GM12891 (cell line): ENCODE measurements around the gene NTRK3.
"Not testable (repeated sequence)": the region's sequence is repeated elsewhere in the genome, so short reads cannot be mapped to it uniquely, and the experiment has no call there.

ENCODE experiments used
- DNase-seq: peaks from one replicate; pipeline ENCODE4 v3.0.0; 2011; ENCODE audit warnings: low spot score; ENCODE audit not compliant: insufficient read length
- FAIRE-seq: peaks from 2 replicates; lab custom pipeline; 2011; peaks lifted over from hg19 to GRCh38; lab: Jason Lieb, UNC
- PAX5 ChIP-seq: IDR thresholded peaks from 2 replicates; pipeline ENCODE4 v1.6.1; 2011; ENCODE audit warnings: low read length, moderate library complexity, mild to moderate bottlenecking; ENCODE audit not compliant: insufficient read depth, severe bottlenecking
- POLR2A ChIP-seq: IDR thresholded peaks from 2 replicates; pipeline ENCODE4 v1.6.1; 2011; ENCODE audit warnings: low read depth, low read length, control low read depth
- POLR2AphosphoS5 ChIP-seq: IDR thresholded peaks from 2 replicates; pipeline ENCODE4 v1.6.1; 2011; ENCODE audit warnings: low read depth, low read length, control low read depth
- POU2F2 ChIP-seq: IDR thresholded peaks from 2 replicates; pipeline ENCODE4 v1.6.1; 2011; ENCODE audit warnings: low read depth, mild to moderate bottlenecking, control low read depth, low read length, moderate library complexity
- SPI1 ChIP-seq: IDR thresholded peaks from 2 replicates; pipeline ENCODE4 v1.6.1; 2011; ENCODE audit warnings: low read depth, low read length, control low read depth
- TAF1 ChIP-seq: IDR thresholded peaks from 2 replicates; pipeline ENCODE4 v1.6.1; 2011; ENCODE audit warnings: low read depth, low read length, control low read depth

NTRK3 gene

GRCh38 chr15:87851497-87851896, 405.0 kb downstream of the NTRK3 start:
- no peak for FAIRE-seq
- TF ChIP-seq SPI1 (no peak), POLR2AphosphoS5 (no peak), TAF1 (no peak), PAX5 (no peak), POU2F2 (no peak), POLR2A (no peak)
- DNase-seq: no peak

GRCh38 chr15:87850916-87851315, 405.6 kb downstream of the NTRK3 start:
- no peak for DNase-seq
- FAIRE-seq: no peak
- TF ChIP-seq SPI1: no peak
- no peak for TF ChIP-seq POU2F2
- no peak for TF ChIP-seq TAF1
- TF ChIP-seq POLR2A: no peak
- no peak for TF ChIP-seq POLR2AphosphoS5

GRCh38 chr15:87849181-87849580, 407.4 kb downstream of the NTRK3 start:
- TF ChIP-seq POLR2A (no peak), TAF1 (no peak)
- no peak for DNase-seq
- FAIRE-seq: no peak

DNA sequence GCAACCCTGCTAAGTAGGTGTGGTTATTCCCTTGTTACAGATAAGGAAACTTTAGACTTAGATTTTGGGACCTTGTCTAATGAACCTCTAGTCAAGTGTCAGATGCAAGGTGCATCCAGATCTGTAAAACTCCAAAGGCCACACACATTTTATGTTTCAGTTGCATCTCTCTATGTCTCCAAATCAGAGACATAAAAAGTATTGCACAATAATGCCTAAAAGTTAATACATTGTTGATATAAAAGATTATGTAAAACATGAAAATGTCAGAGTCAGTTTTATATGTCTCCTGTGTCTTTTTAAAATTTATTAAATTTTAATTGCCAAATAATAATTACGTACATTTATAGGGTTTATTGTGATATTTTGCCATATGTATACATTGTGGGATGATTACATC, 408.5 kb downstream of the NTRK3 start:
- TF ChIP-seq SPI1 (no peak), POLR2A (no peak), POU2F2 (no peak), POLR2AphosphoS5 (no peak), PAX5 (no peak), TAF1 (no peak)
- no peak for DNase-seq
- no peak for FAIRE-seq

DNA sequence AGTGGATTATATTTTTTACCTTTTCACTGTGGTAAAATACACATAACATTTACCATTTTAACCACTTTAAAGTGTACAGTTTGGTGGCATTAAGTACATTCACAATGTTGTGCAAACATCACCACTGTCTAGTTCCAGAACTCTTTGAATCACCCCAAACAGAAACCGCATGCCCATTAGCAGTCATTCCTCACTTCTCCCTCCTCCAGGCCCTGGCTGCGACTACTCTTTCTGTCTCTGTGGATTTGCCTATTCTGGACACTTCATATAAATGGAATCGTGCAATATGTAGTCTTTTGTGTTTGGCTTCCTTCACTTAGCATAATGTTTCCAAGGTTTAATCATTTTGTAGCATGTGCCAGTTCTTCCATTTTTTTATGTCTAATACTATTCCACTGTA, 409.8 kb downstream of the NTRK3 start:
- TF ChIP-seq SPI1 (no peak), POU2F2 (no peak), POLR2A (no peak), TAF1 (no peak), POLR2AphosphoS5 (no peak), PAX5 (no peak)
- no peak for FAIRE-seq
- no peak for DNase-seq

GRCh38 chr15:87843312-87843711, 413.2 kb downstream of the NTRK3 start:
- no peak for DNase-seq
- no peak for FAIRE-seq

GRCh38 chr15:87841426-87841998, 415.0 kb downstream of the NTRK3 start:
- no peak for DNase-seq
- no peak for FAIRE-seq
- TF ChIP-seq POLR2A: no peak
- TF ChIP-seq POLR2AphosphoS5: no peak
- TF ChIP-seq POU2F2: no peak
- no peak for TF ChIP-seq SPI1
- TF ChIP-seq PAX5: no peak
- no peak for TF ChIP-seq TAF1

More at GRCh38 chr15:87843312-87843711, 413.2 kb downstream of the NTRK3 start:
- no peak for TF ChIP-seq POLR2A
- no peak for TF ChIP-seq POLR2AphosphoS5
- TF ChIP-seq TAF1: no peak
- no peak for TF ChIP-seq PAX5
- no peak for TF ChIP-seq POU2F2
- no peak for TF ChIP-seq SPI1

GRCh38 chr15:87835830-87836229, 420.7 kb downstream of the NTRK3 start:
- FAIRE-seq, DNase-seq: not testable (repeated sequence)

DNA sequence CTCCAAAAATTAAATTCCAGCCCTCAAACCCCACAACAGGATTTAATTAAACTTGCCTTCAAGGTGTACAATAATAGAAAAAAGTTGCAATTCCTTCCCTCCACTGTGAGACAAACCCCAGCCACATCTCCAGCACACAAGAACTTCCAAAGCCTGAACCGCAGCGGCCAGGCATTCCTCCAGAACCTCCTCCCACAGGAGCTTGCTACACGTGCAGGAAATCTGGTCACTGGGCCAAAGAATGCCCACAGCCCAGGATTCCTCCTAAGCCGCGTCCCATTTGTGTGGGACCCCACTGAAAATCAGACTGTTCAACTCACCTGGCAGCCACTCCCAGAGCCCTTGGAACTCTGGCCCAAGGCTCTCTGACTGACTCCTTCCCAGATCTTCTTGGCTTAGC, 423.2 kb downstream of the NTRK3 start:
- not testable (repeated sequence) for DNase-seq, FAIRE-seq

DNA sequence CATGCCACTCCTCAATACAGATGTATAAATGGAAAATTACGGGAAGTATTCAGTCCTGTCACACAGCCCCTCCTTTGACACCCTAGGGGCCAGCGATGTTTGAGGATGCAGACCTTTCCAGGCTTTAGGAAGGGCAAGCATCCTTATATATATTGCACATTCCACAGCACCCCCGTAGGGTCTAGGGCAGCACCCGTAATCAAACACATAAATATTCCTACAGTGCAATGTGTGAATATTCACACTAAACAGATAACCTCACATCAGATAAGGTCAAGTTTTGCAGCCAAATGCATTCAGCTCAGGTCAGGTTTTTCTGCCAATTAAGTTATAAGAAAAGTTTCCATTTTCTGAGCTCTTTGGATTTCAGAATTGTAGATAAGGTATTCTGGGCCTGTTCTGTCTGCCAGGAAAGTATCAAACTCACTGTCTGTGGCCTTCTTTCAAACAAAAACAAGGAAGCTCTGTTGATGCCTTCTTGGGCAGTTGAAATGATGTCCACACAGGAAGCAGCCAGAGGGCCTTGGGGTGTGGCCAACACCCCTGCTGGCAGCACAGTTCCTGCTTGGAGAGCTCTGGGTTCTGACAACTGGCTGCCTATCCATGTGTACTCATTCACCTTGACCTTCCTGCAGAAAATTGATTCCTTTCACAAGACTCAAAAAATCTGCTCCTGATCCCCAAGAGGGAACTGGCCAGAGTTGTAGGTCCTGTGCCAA, 427.0 kb downstream of the NTRK3 start:
- FAIRE-seq: no peak
- no peak for TF ChIP-seq POU2F2
- no peak for DNase-seq

- FAIRE-seq (no peak), DNase-seq (no peak)
- TF ChIP-seq POLR2A (no peak), SPI1 (no peak), POU2F2 (no peak), TAF1 (no peak), PAX5 (no peak), POLR2AphosphoS5 (no peak)
These were observed 427.9 kb downstream of the NTRK3 start for GRCh38 chr15:87828608-87829007.

- DNase-seq: no peak
- TF ChIP-seq POLR2AphosphoS5 (no peak), POU2F2 (no peak), SPI1 (no peak), POLR2A (no peak), PAX5 (no peak), TAF1 (no peak)
- no peak for FAIRE-seq
These were observed 429.4 kb downstream of the NTRK3 start for GRCh38 chr15:87827131-87827530.
